Measurements from ENCODE around the gene MUC21. TPM values are rescaled to one million over a fixed set of nuclear protein-coding genes. Genes with fewer than 3 reads are reported as not detected.

The MUC21 gene
- total RNA-seq, 1 experiment from 2014 or later: not detected

DNA sequence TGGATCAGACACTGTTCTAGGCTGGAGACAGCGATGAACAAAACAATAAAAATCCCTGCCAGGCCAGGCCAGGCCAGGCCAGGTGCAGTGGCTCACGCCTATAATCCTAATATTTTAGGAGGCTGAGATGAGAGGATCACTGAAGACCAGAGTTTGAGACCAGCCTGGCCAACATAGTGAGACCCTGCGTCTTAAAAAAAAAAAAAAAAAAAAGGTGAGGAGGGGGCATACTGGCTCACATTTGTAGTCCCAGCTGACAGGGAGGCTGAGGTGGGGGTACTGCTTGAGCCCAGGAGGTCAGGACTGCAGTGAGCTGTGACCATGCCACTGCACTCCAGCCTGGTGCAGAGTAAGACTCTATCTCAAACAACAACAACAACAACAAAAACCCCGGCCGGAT lies 38.2 kb upstream of the MUC21 start:
- no peak for DNase-seq (ENCODE audit: unreplicated experiment)
- Mint-ChIP-seq H3K27me3 (ENCODE audit: insufficient read depth, unreplicated experiment) (no peaks in the 10 kb centered on the region), H3K36me3 (ENCODE audit: insufficient read depth, unreplicated experiment) (no peaks in the 10 kb centered on the region), H3K4me3 (ENCODE audit: unreplicated experiment) (no peak overlapping the region), H3K4me1 (ENCODE audit: insufficient read depth, unreplicated experiment) (peaks cover 12% of the 10 kb centered on the region), H3K27ac (ENCODE audit: low read depth, unreplicated experiment) (no peak overlapping the region), H3K9me3 (ENCODE audit: unreplicated experiment) (peaks cover 7% of the 10 kb centered on the region)
- BruUV-seq (replicated peaks): no TSS peak
- intact Hi-C loops (cut with micrococcal nuclease): no loop called here
- no peak for TF ChIP-seq CTCF (IDR thresholded peaks at IDR 0.05; ENCODE audit: unreplicated experiment)
- CTCF ChIA-PET: interaction anchor here (0.9 to 2.1 kb wide), 3 partner anchors 14 to 125 kb away, joined by 4 to 6 read pairs (median 5); partner anchors contain the start of gene SFTA2
- POLR2A ChIA-PET: interaction anchor here (1.2 kb wide), 1 partner anchor 11 kb away, joined by 4 read pairs; no protein-coding TSS in a partner anchor

- DNase-seq (ENCODE audit: unreplicated experiment): no peak
- Mint-ChIP-seq H3K36me3 (ENCODE audit: insufficient read depth, unreplicated experiment) (no peaks in the 10 kb centered on the region), H3K4me1 (ENCODE audit: insufficient read depth, unreplicated experiment) (peaks cover 10% of the 10 kb centered on the region), H3K27me3 (ENCODE audit: insufficient read depth, unreplicated experiment) (no peaks in the 10 kb centered on the region), H3K9me3 (ENCODE audit: unreplicated experiment) (peaks cover 7% of the 10 kb centered on the region), H3K27ac (ENCODE audit: low read depth, unreplicated experiment) (no peak overlapping the region), H3K4me3 (ENCODE audit: unreplicated experiment) (no peak overlapping the region)
- no peak for TF ChIP-seq CTCF (IDR thresholded peaks at IDR 0.05; ENCODE audit: unreplicated experiment)
- no TSS peak for BruUV-seq (replicated peaks)
- POLR2A ChIA-PET: interaction anchor here (0.6 kb wide), 1 partner anchor 97 kb away, joined by 3 read pairs; no protein-coding TSS in a partner anchor
- intact Hi-C loops (cut with micrococcal nuclease): no loop called here
- CTCF ChIA-PET: interaction anchor here (0.8 to 1.3 kb wide), 2 partner anchors 35 to 122 kb away, joined by 3 to 5 read pairs; no protein-coding TSS in a partner anchor
Measured at GRCh38 chr6:30947231-30947630, 36.3 kb upstream of the MUC21 start.

DNA sequence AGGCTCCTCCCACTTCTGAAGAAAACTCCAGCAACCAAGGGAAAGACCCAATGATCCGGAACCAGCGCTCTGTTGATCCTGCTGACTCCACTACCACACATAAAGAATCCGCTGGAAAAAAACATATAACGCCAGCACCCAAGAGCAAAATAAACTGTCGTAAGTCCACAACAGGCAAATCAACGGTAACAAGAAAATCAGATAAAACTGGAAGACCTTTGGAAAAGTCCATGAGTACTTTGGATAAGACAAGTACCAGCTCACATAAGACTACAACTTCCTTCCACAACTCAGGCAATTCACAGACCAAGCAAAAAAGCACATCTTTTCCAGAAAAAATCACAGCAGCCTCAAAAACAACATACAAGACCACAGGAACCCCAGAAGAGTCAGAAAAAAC lies 34.7 kb upstream of the MUC21 start:
- ChIA-PET CTCF (no interaction called here), POLR2A (no interaction called here)
- H3K36me3 Mint-ChIP-seq (ENCODE audit: insufficient read depth, unreplicated experiment): no peaks in the 10 kb centered on the region
- BruUV-seq (replicated peaks): no TSS peak
- H3K27ac Mint-ChIP-seq (ENCODE audit: low read depth, unreplicated experiment): no peak overlapping the region
- TF ChIP-seq CTCF (IDR thresholded peaks at IDR 0.05; ENCODE audit: unreplicated experiment): no peak
- no peaks in the 10 kb centered on the region for H3K27me3 Mint-ChIP-seq (ENCODE audit: insufficient read depth, unreplicated experiment)
- no peak overlapping the region for H3K4me3 Mint-ChIP-seq (ENCODE audit: unreplicated experiment)
- intact Hi-C loops (cut with micrococcal nuclease): no loop called here
- no peak for DNase-seq (ENCODE audit: unreplicated experiment)
- no peaks in the 10 kb centered on the region for H3K4me1 Mint-ChIP-seq (ENCODE audit: insufficient read depth, unreplicated experiment)
- peaks cover 7% of the 10 kb centered on the region for H3K9me3 Mint-ChIP-seq (ENCODE audit: unreplicated experiment)

DNA sequence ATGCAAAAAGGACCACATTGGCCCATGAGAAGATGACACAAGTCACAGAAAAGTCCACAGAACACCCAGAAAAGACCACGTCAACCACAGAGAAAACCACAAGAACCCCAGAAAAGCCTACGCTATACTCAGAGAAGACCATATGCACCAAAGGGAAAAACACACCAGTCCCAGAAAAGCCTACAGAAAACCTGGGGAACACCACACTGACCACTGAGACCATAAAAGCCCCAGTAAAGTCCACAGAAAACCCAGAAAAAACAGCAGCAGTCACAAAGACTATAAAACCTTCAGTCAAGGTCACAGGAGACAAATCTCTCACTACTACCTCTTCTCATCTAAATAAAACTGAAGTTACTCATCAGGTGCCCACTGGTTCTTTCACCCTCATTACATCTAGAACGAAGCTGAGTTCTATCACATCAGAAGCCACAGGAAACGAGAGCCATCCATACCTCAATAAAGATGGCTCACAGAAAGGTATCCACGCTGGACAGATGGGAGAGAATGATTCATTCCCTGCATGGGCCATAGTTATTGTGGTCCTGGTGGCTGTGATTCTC lies 31.5 kb upstream of the MUC21 start:
- Mint-ChIP-seq H3K27me3 (ENCODE audit: insufficient read depth, unreplicated experiment) (no peaks in the 10 kb centered on the region), H3K36me3 (ENCODE audit: insufficient read depth, unreplicated experiment) (no peaks in the 10 kb centered on the region), H3K27ac (ENCODE audit: low read depth, unreplicated experiment) (no peak overlapping the region), H3K9me3 (ENCODE audit: unreplicated experiment) (peaks cover 7% of the 10 kb centered on the region), H3K4me1 (ENCODE audit: insufficient read depth, unreplicated experiment) (no peaks in the 10 kb centered on the region), H3K4me3 (ENCODE audit: unreplicated experiment) (no peak overlapping the region)
- TF ChIP-seq CTCF (IDR thresholded peaks at IDR 0.05; ENCODE audit: unreplicated experiment): no peak
- ChIA-PET CTCF (interaction anchor here (1.1 kb wide), 1 partner anchor 37 kb away, joined by 3 read pairs; no protein-coding TSS in a partner anchor), POLR2A (no interaction called here)
- intact Hi-C loops (cut with micrococcal nuclease): no loop called here
- no peak for DNase-seq (ENCODE audit: unreplicated experiment)
- no TSS peak for BruUV-seq (replicated peaks)

Data from MCF 10A (cell line).